ENCODE results near the gene TOR2A. TPM values are rescaled to one million over a fixed set of nuclear protein-coding genes. Genes with fewer than 3 reads are reported as not detected.

TOR2A gene
- total RNA-seq, 6 donors from 2014 or later, result 11.4 to 27.2 (median 21.0) TPM

DNA sequence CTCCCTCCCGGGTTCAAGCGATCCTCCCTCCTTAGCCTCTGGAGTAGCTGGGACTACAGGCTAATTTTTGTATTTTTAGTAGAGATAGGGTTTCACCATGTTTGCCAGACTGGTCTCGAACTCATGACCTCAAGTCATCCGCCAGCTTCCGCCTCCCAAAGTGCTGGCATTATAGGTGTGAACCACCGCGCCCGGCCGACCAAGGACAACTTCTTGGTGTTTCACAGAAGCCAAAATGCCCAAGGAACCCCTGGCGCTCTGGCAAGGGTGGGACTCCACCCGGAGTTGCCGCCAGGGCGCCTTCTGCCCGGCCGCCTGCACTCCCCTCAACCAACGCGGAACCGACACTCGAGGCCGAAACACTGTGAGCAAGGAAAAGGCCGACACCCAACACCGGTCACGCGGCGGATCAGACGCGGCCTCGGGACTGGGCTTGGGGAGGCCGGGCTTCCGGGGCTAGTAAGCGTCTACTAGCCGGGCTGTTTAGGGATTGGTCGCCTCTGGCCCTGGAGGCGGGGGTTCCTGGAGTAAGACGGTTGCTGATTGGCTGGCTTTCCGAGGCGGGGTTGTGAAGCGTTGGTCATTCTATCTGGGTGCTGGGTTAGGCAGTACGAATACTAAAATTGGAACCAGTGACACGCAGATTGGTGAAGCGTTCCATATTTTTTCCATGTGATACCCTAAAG, 36.0 kb downstream of the TOR2A start:
- 17 to 28% methylated on average over 17 to 32 of the region's 41 CpGs for WGBS, 2 donors
- TF ChIP-seq POLR2AphosphoS5 (IDR thresholded peaks at IDR 0.05), result peak; percentile 59 to 81
- TF ChIP-seq, protein P1, sequence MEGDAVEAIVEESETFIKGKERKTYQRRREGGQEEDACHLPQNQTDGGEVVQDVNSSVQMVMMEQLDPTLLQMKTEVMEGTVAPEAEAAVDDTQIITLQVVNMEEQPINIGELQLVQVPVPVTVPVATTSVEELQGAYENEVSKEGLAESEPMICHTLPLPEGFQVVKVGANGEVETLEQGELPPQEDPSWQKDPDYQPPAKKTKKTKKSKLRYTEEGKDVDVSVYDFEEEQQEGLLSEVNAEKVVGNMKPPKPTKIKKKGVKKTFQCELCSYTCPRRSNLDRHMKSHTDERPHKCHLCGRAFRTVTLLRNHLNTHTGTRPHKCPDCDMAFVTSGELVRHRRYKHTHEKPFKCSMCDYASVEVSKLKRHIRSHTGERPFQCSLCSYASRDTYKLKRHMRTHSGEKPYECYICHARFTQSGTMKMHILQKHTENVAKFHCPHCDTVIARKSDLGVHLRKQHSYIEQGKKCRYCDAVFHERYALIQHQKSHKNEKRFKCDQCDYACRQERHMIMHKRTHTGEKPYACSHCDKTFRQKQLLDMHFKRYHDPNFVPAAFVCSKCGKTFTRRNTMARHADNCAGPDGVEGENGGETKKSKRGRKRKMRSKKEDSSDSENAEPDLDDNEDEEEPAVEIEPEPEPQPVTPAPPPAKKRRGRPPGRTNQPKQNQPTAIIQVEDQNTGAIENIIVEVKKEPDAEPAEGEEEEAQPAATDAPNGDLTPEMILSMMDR (IDR thresholded peaks at IDR 0.05), result peak; percentile 15 to 81 (median 50)
- peak in 2 of 4 donors; percentile 33 to 78 for TF ChIP-seq POLR2A (IDR thresholded peaks at IDR 0.05)
- no peak for TF ChIP-seq EP300 (IDR thresholded peaks at IDR 0.05)

DNA sequence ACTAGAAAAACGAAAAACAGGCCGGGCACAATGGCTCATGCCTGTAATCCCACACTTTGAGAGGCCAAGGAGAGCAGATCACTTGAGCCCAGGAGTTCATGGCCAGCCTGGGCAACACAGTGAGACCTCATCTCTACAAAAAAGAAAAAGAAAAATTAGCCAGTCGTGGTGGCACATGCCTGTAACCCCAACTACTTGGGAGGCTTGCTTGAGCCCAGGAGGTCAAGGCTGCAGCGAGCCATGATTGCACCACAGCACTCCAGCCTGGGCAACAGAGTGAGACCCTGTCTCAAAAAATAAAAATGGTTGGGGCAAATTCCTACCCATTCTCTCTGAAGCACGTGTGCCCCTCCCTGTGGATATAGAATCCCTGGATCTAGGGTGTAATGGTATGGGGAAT, 36.7 kb downstream of the TOR2A start:
- peaks cover 0 to 12% (median 6%) of the 10 kb centered on the region in 4 donors for H3K4me1 ChIP-seq
- no peaks in the 10 kb centered on the region for H3K9me3 ChIP-seq
- no peaks in the 10 kb centered on the region for H3K27me3 ChIP-seq
- H3K27ac ChIP-seq, result peak overlapping the region; percentile 76 to 89 (median 81)
- no peak for ATAC-seq (ENCODE audit: low FRiP score in 2 of 2)
- H3K4me3 ChIP-seq, result no peak overlapping the region
- 93 to 97% methylated on average over 5 of the region's 5 CpGs for WGBS, 2 donors
- DNase-seq, result no peak
- no peaks in the 10 kb centered on the region for H3K36me3 ChIP-seq
- no peak for TF ChIP-seq POLR2AphosphoS5 (IDR thresholded peaks at IDR 0.05)
- TF ChIP-seq EP300 (IDR thresholded peaks at IDR 0.05), result no peak
- TF ChIP-seq POLR2A (IDR thresholded peaks at IDR 0.05), result no peak

More for the DNA sequence above, 36.0 kb downstream of the TOR2A start:
- Histone ChIP-seq H3K4me1 (peaks cover 0 to 12% (median 6%) of the 10 kb centered on the region in 4 donors), H3K27ac (peak overlapping the region; percentile 76 to 89 (median 81)), H3K9me3 (no peaks in the 10 kb centered on the region), H3K27me3 (no peaks in the 10 kb centered on the region), H3K36me3 (no peaks in the 10 kb centered on the region), H3K4me3 (peak overlapping the region in 3 of 4 donors; percentile 28 to 35 (median 33))
- peak; percentile 97 to 99 for ATAC-seq (ENCODE audit: low FRiP score in 2 of 2)
- peak; percentile 96 to 99 for DNase-seq

DNA sequence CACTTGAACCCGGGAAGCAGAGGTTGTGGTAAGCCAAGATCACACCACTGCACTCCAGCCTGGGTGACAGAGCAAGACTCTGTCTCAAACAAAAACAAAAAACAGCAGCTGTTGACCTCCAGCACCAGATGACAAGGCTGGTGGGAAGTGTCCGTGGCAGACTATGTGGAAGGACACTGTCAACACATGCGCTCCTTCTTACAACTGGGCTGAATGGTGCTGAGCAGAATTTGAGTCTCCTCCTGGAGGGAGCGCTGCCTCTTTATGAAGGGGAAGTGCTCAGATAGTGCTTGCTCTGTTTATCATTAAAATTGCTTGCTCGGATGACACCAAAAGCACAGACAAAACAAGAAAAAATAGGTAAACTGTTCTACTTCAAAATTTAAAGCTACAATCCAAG, 37.5 kb downstream of the TOR2A start:
- TF ChIP-seq POLR2AphosphoS5 (IDR thresholded peaks at IDR 0.05) (no peak), EP300 (IDR thresholded peaks at IDR 0.05) (no peak), POLR2A (IDR thresholded peaks at IDR 0.05) (no peak)
- TF ChIP-seq, protein P1 (IDR thresholded peaks at IDR 0.05), result no peak
- no peak overlapping the region for H3K4me3 ChIP-seq
- H3K9me3 ChIP-seq, result no peaks in the 10 kb centered on the region
- H3K27me3 ChIP-seq, result no peaks in the 10 kb centered on the region
- no peak for ATAC-seq (ENCODE audit: low FRiP score in 2 of 2)
- H3K36me3 ChIP-seq, result no peaks in the 10 kb centered on the region
- no peak for DNase-seq
- peaks cover 0 to 12% (median 6%) of the 10 kb centered on the region in 4 donors for H3K4me1 ChIP-seq
- 77 to 82% methylated on average over 5 of the region's 5 CpGs for WGBS, 2 donors
- no peak overlapping the region for H3K27ac ChIP-seq

DNA sequence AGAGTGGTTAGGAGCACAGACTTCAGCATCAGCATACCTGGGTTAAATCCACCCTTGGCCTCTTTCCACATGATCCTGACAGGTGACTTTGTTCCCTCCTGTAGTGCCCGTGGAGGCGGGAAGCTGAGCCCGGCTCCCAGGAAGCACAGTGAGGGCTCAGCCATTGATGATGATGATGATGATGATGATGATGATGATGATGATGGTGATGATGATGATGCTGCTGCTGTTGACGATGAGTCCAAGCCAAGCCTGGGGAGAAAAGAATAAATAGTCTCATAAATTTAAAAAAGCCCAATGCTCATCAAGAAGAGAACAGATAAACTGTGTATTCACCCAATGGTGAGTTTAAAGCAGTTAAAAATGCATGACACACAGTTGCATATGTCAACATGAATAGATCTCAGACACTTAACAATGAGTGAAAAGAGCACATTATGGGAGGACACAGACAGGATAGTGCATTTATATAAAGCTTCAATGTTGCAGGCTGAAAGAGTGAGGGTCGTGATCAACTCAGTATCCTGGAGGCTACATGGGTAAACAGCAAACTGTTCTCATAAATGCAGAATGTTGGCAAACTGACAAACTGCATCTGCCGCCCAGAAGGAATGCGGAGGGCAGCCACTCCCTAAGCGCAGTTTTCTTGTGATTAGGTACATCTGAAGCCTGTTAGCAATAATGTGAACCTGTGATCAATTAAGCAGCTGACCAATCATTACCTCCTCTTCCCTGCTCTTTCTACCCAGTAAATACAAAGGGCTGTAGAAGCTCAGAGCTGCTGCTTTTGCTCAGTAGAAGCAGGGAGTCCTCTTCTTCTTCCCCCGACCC, 40.0 kb downstream of the TOR2A start:
- Histone ChIP-seq H3K4me1 (peaks cover 0 to 11% (median 6%) of the 10 kb centered on the region in 4 donors), H3K9me3 (no peaks in the 10 kb centered on the region), H3K4me3 (no peak overlapping the region), H3K36me3 (peaks cover 0 to 19% (median 15%) of the 10 kb centered on the region in 4 donors), H3K27me3 (no peaks in the 10 kb centered on the region), H3K27ac (no peak overlapping the region)
- ATAC-seq (ENCODE audit: low FRiP score in 2 of 2) (no peak), DNase-seq (no peak)
- WGBS, 2 donors, result 75 to 81% methylated on average over 9 of the region's 9 CpGs
- no peak for TF ChIP-seq POLR2AphosphoS5 (IDR thresholded peaks at IDR 0.05)
- TF ChIP-seq, protein P1 (IDR thresholded peaks at IDR 0.05), result no peak
- no peak for TF ChIP-seq POLR2A (IDR thresholded peaks at IDR 0.05)
- no peak for TF ChIP-seq EP300 (IDR thresholded peaks at IDR 0.05)

DNA sequence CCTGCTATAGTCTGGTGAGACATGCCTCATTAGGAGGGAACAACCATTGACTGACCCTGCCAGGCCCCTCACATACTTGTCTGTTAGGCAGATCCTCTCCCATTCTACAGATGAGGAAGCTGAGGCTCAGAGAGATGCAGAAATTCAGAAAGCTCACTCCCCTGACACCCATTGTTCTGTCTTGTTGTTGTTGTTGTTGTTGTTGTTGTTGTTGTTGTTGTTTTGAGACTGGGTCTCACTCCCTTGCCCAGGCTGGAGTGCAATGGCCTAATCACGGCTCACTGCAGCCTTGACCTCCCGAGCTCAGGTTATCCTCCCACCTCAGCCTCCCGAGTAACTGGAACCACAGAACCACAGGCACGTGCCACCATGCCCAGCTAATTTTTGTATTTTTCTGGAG, 41.4 kb downstream of the TOR2A start:
- no peak for ATAC-seq (ENCODE audit: low FRiP score in 2 of 2)
- no peak for DNase-seq
- 98 to 100% methylated on average over 4 of the region's 4 CpGs for WGBS, 2 donors
- Histone ChIP-seq H3K9me3 (no peaks in the 10 kb centered on the region), H3K27me3 (no peaks in the 10 kb centered on the region), H3K4me3 (no peak overlapping the region), H3K36me3 (peaks cover 0 to 33% (median 22%) of the 10 kb centered on the region in 4 donors), H3K4me1 (no peaks in the 10 kb centered on the region), H3K27ac (no peak overlapping the region)
- TF ChIP-seq EP300 (IDR thresholded peaks at IDR 0.05), result no peak
- TF ChIP-seq, protein P1 (IDR thresholded peaks at IDR 0.05), result no peak
- no peak for TF ChIP-seq POLR2AphosphoS5 (IDR thresholded peaks at IDR 0.05)
- TF ChIP-seq POLR2A (IDR thresholded peaks at IDR 0.05), result no peak

Data from upper lobe of left lung (tissue), 6 donors.